HG03469 (cell line): ENCODE results near the gene TIE1.
"Not testable (repeated sequence)": the region's sequence is repeated elsewhere in the genome, so short reads cannot be mapped to it uniquely, and the experiment has no call there.

Experiments
- ATAC-seq: cut with Tn5 transposase; IDR thresholded peaks from one replicate; pipeline ENCODE4 v1.9.1; 2021; ENCODE audit warnings: mild to moderate bottlenecking, moderate library complexity, moderate number of reproducible peaks; ENCODE audit not compliant: unreplicated experiment

The TIE1 gene

GRCh38 chr1:43358746-43359693 is 58.2 kb downstream of the TIE1 start, which contains the start of gene CDC20:
Gene CDC20, plus strand, starts transcription at chr1:43358981. Its CDS starts 235 bp downstream, at chr1:43359216.
- ATAC-seq = peak; percentile 77

GRCh38 chr1:43359696-43360095 is 58.9 kb downstream of the TIE1 start:
- no peak for ATAC-seq

GRCh38 chr1:43360616-43361015 is 59.8 kb downstream of the TIE1 start:
- no peak for ATAC-seq

- no peak for ATAC-seq
Observed at GRCh38 chr1:43363283-43363934, 62.6 kb downstream of the TIE1 start.

- ATAC-seq = no peak
Observed at GRCh38 chr1:43363935-43364525, 63.2 kb downstream of the TIE1 start.

GRCh38 chr1:43365678-43366077 is 64.9 kb downstream of the TIE1 start:
- no peak for ATAC-seq

GRCh38 chr1:43366179-43366578 is 65.4 kb downstream of the TIE1 start:
- no peak for ATAC-seq

- ATAC-seq = no peak
Observed at GRCh38 chr1:43366601-43367025, 65.8 kb downstream of the TIE1 start.

- no peak for ATAC-seq
Observed at GRCh38 chr1:43367026-43367903, 66.5 kb downstream of the TIE1 start.

GRCh38 chr1:43367904-43368645 is 67.3 kb downstream of the TIE1 start, which contains the start of gene ELOVL1:
Gene ELOVL1, minus strand, starts transcription at chr1:43368011. Its CDS starts 2,402 bp downstream, at chr1:43365609.
- no peak for ATAC-seq

GRCh38 chr1:43368646-43369020 is 67.9 kb downstream of the TIE1 start:
- ATAC-seq = no peak

- ATAC-seq = not testable (repeated sequence)
Observed at GRCh38 chr1:43369779-43370178, 69.0 kb downstream of the TIE1 start.

GRCh38 chr1:43370564-43370963 is 69.8 kb downstream of the TIE1 start:
- ATAC-seq = no peak

GRCh38 chr1:43372172-43372571 is 71.4 kb downstream of the TIE1 start:
- no peak for ATAC-seq
